ENCODE measurements around the gene TMEM100. TPM values are rescaled to one million over a fixed set of nuclear protein-coding genes. Genes with fewer than 3 reads are reported as not detected.

TMEM100 gene
- total and polyA plus RNA-seq, 2 donors (not counting 3 experiments of a cell fraction or from before 2014, with no cell fraction given) = not detected

GRCh38 chr17:55768936-55769624 is 46.4 kb upstream of the TMEM100 start:
- no peak for TF ChIP-seq GATA2 (IDR thresholded peaks at IDR 0.05; ENCODE audit: insufficient read depth, insufficient read length, low read depth, low read length)
- no peak for TF ChIP-seq FOS (IDR thresholded peaks at IDR 0.05; ENCODE audit: borderline replicate concordance, insufficient read depth, low read length)
- no peak for TF ChIP-seq EZH2 (IDR thresholded peaks at IDR 0.05; ENCODE audit: borderline replicate concordance, low read depth, low read length, severe bottlenecking)
- no peak for TF ChIP-seq MYC (IDR thresholded peaks at IDR 0.05; ENCODE audit: low read depth, low read length)
- no peak for TF ChIP-seq JUN (IDR thresholded peaks at IDR 0.05; ENCODE audit: borderline replicate concordance, insufficient read depth, insufficient read length, low read depth)
- no peak for TF ChIP-seq POLR2AphosphoS5 (IDR thresholded peaks at IDR 0.05; ENCODE audit: insufficient read depth, low read depth, low read length)
- TF ChIP-seq, protein P1, sequence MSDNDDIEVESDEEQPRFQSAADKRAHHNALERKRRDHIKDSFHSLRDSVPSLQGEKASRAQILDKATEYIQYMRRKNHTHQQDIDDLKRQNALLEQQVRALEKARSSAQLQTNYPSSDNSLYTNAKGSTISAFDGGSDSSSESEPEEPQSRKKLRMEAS (IDR thresholded peaks at IDR 0.05; ENCODE audit: insufficient read depth, insufficient read length) = no peak
- no TSS peak for BruUV-seq (replicated peaks)
- Histone ChIP-seq H3K4me3 (replicated peaks in 1 of 3; ENCODE audit: insufficient read depth in 1 of 3, low read depth in 1 of 3, low read length in 3 of 3) (no peak overlapping the region), H3K36me3 (ENCODE audit: control insufficient read depth in 2 of 2, extremely low read depth in 1 of 2, insufficient read depth in 2 of 2, low read length in 2 of 2) (peaks cover 7 to 19% of the 10 kb centered on the region in 2 experiments), H3K9me3 (replicated peaks; ENCODE audit: control insufficient read depth, insufficient read depth, low read length) (no peaks in the 10 kb centered on the region), H4K20me1 (replicated peaks; ENCODE audit: control insufficient read depth, extremely low read depth, insufficient read depth, low read length) (no peaks in the 10 kb centered on the region), H3K9ac (replicated peaks; ENCODE audit: extremely low read depth, insufficient read depth, low read length) (no peak overlapping the region), H3K27ac (ENCODE audit: insufficient read depth, low read depth, low read length) (no peak overlapping the region), H3K9me1 (replicated peaks; ENCODE audit: control insufficient read depth, extremely low read depth, insufficient read depth, low read length) (no peaks in the 10 kb centered on the region), H3K4me2 (ENCODE audit: insufficient read depth, low read length) (no peak overlapping the region), H3K79me2 (ENCODE audit: control insufficient read depth, insufficient read depth, low read length) (peaks cover 2% of the 10 kb centered on the region), H2AFZ (ENCODE audit: low read depth, low read length) (no peak overlapping the region), H3K27me3 (ENCODE audit: control insufficient read depth in 2 of 2, insufficient read depth in 2 of 2, low read length in 2 of 2) (no peaks in the 10 kb centered on the region), H3K4me1 (ENCODE audit: control insufficient read depth, extremely low read depth, insufficient read depth, low read length) (peaks cover 6% of the 10 kb centered on the region)
- intact Hi-C loops (cut with micrococcal nuclease) (no loop called here), dilution Hi-C loops (cut with MboI; ENCODE audit: extremely low pct_ligation_motif_present, low sequenced_read_pairs) (no loop called here)
- no peak for FAIRE-seq
- ChIA-PET CTCF (interaction anchor here (1.1 to 4.5 kb wide), 15 partner anchors 16 to 255 kb away, joined by 3 to 86 read pairs (median 6); partner anchors contain the start of genes PCTP and TMEM100), POLR2A (no interaction called here)
- no peak for DNase-seq (ENCODE audit: low read depth, low spot score)

All from endothelial cell of umbilical vein (primary cell).